Transverse colon (tissue), 4 donors: ENCODE data around the gene HSPA1B.
A peak's percentile ranks its signal among the peaks of the same experiment; 100 is the strongest.

Source experiments
- CTCF ChIP-seq, 5 experiments: fragments of 200-600 bp in 3 of 5; fragments of 450-650 bp in 2 of 5; sonication (generic) in 3 of 5; IDR thresholded peaks; 1 replicate in 2 of 5; 2 replicates in 3 of 5; pipeline ENCODE4 v1.5.1; 2016 to 2017; ENCODE audit warnings: antibody characterized with exemption in 5 of 5, inconsistent platforms in 3 of 5, mild to moderate bottlenecking in 2 of 5, moderate library complexity in 1 of 5
- POLR2A ChIP-seq: fragments of 450-650 bp; IDR thresholded peaks from one replicate; pipeline ENCODE4 v1.6.1; 2016; ENCODE audit warnings: antibody characterized with exemption, mild to moderate bottlenecking, moderate library complexity
- POLR2AphosphoS5 ChIP-seq, 3 donors: sonication (generic); formaldehyde crosslinking; IDR thresholded peaks; one replicate each; pipeline ENCODE4 v1.6.1; 2016; ENCODE audit warnings: antibody characterized with exemption in 3 of 3

- TF ChIP-seq POLR2A (no peak), POLR2AphosphoS5 (IDR thresholded peaks at IDR 0.05) (peak in 2 of 3 donors; percentile 59 to 71), CTCF (IDR thresholded peaks at IDR 0.05) (peak; percentile 24 to 64 (median 47))
Observed at GRCh38 chr6:31829633-31830283, 2.2 kb downstream of the HSPA1B start.
